ENCODE data around the gene LEFTY2. TPM values are rescaled to one million over a fixed set of nuclear protein-coding genes. Genes with fewer than 3 reads are reported as not detected.

The LEFTY2 gene
- total and polyA plus RNA-seq, 2 of the 4 experiments (the other 2 are of a cell fraction), result not detected

DNA sequence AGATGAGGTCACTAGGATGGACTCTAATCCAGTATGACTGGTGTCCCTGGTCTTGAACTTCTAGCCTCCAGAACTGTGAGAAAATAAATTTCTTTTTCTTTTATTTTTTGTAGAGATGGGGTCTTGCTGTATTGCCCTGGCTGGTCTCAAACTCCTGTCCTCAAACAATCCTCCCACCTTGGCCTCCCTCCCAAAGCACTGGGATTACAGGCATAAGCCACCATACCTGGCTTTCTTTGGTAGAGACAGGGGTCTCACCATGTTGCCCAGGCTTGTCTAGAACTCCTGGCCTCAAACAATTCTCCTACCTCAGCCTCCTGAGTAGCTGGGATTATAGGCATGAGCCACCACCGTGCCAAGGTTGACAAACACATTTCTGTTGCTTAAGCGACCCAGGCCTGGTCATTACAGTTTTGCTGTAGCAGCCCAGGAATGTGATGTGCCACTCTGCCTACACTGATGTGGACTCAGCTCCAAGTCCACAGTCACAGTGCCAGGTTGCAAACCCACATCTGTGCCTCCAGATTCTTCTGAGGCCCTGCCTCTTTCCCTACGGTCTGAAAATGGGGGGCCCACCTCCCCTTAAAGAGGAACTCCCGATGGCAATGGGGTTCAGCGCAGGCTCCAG, 32.9 kb downstream of the LEFTY2 start:
- POLR2A ChIA-PET (ENCODE audit: unreplicated experiment), result no interaction called here
- no peak overlapping the region for H2BK15ac ChIP-seq (ENCODE audit: low read depth, low read length)
- BruUV-seq (replicated peaks), result no TSS peak

More for the DNA sequence above, 32.9 kb downstream of the LEFTY2 start:
- Histone ChIP-seq H2AK9ac (replicated peaks; ENCODE audit: low read depth, low read length, poor library complexity) (no peak overlapping the region), H3K9me3 (ENCODE audit: control insufficient read depth, insufficient read depth, low read length) (no peaks in the 10 kb centered on the region), H3K14ac (replicated peaks; ENCODE audit: low read depth, low read length) (no peak overlapping the region), H2AK5ac (ENCODE audit: low read depth, low read length) (no peak overlapping the region), H3K4ac (ENCODE audit: low read depth, low read length) (no peak overlapping the region), H4K20me1 (ENCODE audit: insufficient read depth, low read length) (no peaks in the 10 kb centered on the region), H2AFZ (replicated peaks; ENCODE audit: low read length, poor library complexity) (no peak overlapping the region), H3K79me1 (ENCODE audit: low read depth in 1 of 2, low read length in 2 of 2) (no peaks in the 10 kb centered on the region), H3K4me1 (ENCODE audit: control insufficient read depth, insufficient read depth, low read length) (peaks cover 1% of the 10 kb centered on the region; the same call in 1 of the 2 replicates), H3K23ac (ENCODE audit: low read depth, low read length) (no peak overlapping the region), H4K8ac (ENCODE audit: low read depth in 2 of 2, low read length in 2 of 2) (no peak overlapping the region), H3K9ac (ENCODE audit: low read depth, low read length) (no peak overlapping the region), H2BK5ac (ENCODE audit: low read depth, low read length, poor library complexity, severe bottlenecking) (no peak overlapping the region), H3K4me3 (ENCODE audit: insufficient read depth, low read depth, low read length) (no peak overlapping the region), H3K27ac (ENCODE audit: insufficient read depth, low read length) (no peak overlapping the region), H3K27me3 (ENCODE audit: control insufficient read depth, insufficient read depth, low read length) (peaks cover 3% of the 10 kb centered on the region; the same call in 1 of the 2 replicates), H2BK120ac (ENCODE audit: low read depth, low read length) (no peak overlapping the region), H2BK20ac (ENCODE audit: low read depth, low read length) (no peak overlapping the region), H3K36me3 (ENCODE audit: control insufficient read depth, insufficient read depth, low read length) (no peaks in the 10 kb centered on the region), H4K91ac (ENCODE audit: insufficient read depth, low read depth, low read length) (no peak overlapping the region), H3K4me2 (ENCODE audit: low read depth, low read length) (no peak overlapping the region), H3K9me1 (ENCODE audit: insufficient read depth, low read length) (no peaks in the 10 kb centered on the region), H3K18ac (ENCODE audit: low read depth, low read length) (no peak overlapping the region), H4K5ac (ENCODE audit: low read depth, low read length) (no peak overlapping the region), H3K56ac (ENCODE audit: extremely low read depth, insufficient read depth, low read length) (no peak overlapping the region)
- CTCF ChIA-PET, result no interaction called here
- no peak for ATAC-seq (ENCODE audit: low read depth)
- intact Hi-C loops (cut with micrococcal nuclease) (no loop called here), dilution Hi-C loops (cut with HindIII; ENCODE audit: low sequenced_read_pairs, unreplicated experiment) (no loop called here), in situ Hi-C loops (cut with MboI; ENCODE audit: low sequenced_read_pairs) (no loop called here)
- TF ChIP-seq, protein P1, sequence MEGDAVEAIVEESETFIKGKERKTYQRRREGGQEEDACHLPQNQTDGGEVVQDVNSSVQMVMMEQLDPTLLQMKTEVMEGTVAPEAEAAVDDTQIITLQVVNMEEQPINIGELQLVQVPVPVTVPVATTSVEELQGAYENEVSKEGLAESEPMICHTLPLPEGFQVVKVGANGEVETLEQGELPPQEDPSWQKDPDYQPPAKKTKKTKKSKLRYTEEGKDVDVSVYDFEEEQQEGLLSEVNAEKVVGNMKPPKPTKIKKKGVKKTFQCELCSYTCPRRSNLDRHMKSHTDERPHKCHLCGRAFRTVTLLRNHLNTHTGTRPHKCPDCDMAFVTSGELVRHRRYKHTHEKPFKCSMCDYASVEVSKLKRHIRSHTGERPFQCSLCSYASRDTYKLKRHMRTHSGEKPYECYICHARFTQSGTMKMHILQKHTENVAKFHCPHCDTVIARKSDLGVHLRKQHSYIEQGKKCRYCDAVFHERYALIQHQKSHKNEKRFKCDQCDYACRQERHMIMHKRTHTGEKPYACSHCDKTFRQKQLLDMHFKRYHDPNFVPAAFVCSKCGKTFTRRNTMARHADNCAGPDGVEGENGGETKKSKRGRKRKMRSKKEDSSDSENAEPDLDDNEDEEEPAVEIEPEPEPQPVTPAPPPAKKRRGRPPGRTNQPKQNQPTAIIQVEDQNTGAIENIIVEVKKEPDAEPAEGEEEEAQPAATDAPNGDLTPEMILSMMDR (conservative IDR thresholded peaks at IDR 0.05; ENCODE audit: low read depth, low read length), result no peak
- TF ChIP-seq, protein P2, sequence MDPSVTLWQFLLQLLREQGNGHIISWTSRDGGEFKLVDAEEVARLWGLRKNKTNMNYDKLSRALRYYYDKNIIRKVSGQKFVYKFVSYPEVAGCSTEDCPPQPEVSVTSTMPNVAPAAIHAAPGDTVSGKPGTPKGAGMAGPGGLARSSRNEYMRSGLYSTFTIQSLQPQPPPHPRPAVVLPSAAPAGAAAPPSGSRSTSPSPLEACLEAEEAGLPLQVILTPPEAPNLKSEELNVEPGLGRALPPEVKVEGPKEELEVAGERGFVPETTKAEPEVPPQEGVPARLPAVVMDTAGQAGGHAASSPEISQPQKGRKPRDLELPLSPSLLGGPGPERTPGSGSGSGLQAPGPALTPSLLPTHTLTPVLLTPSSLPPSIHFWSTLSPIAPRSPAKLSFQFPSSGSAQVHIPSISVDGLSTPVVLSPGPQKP (IDR thresholded peaks at IDR 0.05; ENCODE audit: borderline replicate concordance, low read depth, low read length), result no peak
- TF ChIP-seq MXI1 (IDR thresholded peaks at IDR 0.05; ENCODE audit: borderline replicate concordance, low read depth, low read length) (no peak), MAFK (IDR thresholded peaks at IDR 0.05; ENCODE audit: low read depth, low read length) (no peak), NFE2L2 (IDR thresholded peaks at IDR 0.05; ENCODE audit: low read depth, low read length) (no peak), USF2 (IDR thresholded peaks at IDR 0.05; ENCODE audit: low read depth, low read length) (no peak), FOS (IDR thresholded peaks at IDR 0.05; ENCODE audit: low read depth, low read length) (no peak), POLR2A (IDR thresholded peaks at IDR 0.05; ENCODE audit: low read depth, low read length) (no peak), RCOR1 (IDR thresholded peaks at IDR 0.05; ENCODE audit: insufficient replicate concordance, low read length) (no peak), MAZ (IDR thresholded peaks at IDR 0.05; ENCODE audit: borderline replicate concordance, low read depth, low read length) (no peak), CHD1 (IDR thresholded peaks at IDR 0.05; ENCODE audit: low read depth, low read length) (no peak), SMC3 (IDR thresholded peaks at IDR 0.05; ENCODE audit: low read depth, low read length) (no peak), RAD21 (IDR thresholded peaks at IDR 0.05; ENCODE audit: low read length) (no peak), CEBPB (IDR thresholded peaks at IDR 0.05; ENCODE audit: low read depth, low read length) (no peak), BHLHE40 (IDR thresholded peaks at IDR 0.05; ENCODE audit: low read depth, low read length) (no peak), RFX5 (IDR thresholded peaks at IDR 0.05; ENCODE audit: low read depth, low read length) (no peak)
- DNase-seq, result no peak
- 80% methylated on average over 2 of the region's 5 CpGs; no CpG with 5 or more reads in 1 of the 2 experiments for WGBS, 2 experiments (ENCODE audit: extremely low coverage in 2 of 2, insufficient read length in 1 of 2)
